ENCODE measurements around the gene DUOXA2.

DNA sequence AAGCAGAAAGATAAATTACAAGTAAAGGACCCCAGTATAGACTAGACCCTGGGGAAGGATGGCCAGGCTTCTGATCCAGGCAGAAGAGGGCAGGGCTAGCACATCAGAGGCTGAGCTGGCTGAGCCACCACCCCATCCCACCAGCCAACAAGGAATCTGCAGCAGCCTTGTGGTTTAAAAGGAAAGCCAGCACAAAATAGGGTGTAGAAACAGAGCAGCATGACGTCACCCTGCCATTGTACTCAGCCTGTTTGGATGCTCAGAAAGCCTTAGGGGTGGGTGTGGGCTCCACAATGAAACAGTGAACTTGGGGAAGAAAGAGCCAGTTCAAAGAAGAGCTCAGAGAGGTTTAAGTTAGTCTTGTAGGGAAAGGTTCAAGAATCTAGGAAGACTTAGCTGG lies 43.8 kb downstream of the DUOXA2 start:
- no peak for TF ChIP-seq POLR2AphosphoS5 (IDR thresholded peaks at IDR 0.05; ENCODE audit: low read depth, low read length)
- TF ChIP-seq, protein P1, sequence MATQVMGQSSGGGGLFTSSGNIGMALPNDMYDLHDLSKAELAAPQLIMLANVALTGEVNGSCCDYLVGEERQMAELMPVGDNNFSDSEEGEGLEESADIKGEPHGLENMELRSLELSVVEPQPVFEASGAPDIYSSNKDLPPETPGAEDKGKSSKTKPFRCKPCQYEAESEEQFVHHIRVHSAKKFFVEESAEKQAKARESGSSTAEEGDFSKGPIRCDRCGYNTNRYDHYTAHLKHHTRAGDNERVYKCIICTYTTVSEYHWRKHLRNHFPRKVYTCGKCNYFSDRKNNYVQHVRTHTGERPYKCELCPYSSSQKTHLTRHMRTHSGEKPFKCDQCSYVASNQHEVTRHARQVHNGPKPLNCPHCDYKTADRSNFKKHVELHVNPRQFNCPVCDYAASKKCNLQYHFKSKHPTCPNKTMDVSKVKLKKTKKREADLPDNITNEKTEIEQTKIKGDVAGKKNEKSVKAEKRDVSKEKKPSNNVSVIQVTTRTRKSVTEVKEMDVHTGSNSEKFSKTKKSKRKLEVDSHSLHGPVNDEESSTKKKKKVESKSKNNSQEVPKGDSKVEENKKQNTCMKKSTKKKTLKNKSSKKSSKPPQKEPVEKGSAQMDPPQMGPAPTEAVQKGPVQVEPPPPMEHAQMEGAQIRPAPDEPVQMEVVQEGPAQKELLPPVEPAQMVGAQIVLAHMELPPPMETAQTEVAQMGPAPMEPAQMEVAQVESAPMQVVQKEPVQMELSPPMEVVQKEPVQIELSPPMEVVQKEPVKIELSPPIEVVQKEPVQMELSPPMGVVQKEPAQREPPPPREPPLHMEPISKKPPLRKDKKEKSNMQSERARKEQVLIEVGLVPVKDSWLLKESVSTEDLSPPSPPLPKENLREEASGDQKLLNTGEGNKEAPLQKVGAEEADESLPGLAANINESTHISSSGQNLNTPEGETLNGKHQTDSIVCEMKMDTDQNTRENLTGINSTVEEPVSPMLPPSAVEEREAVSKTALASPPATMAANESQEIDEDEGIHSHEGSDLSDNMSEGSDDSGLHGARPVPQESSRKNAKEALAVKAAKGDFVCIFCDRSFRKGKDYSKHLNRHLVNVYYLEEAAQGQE (IDR thresholded peaks at IDR 0.05; ENCODE audit: insufficient read depth in 1 of 2, low read depth in 2 of 2, low read length in 2 of 2): no peak
- TF ChIP-seq TAF1 (IDR thresholded peaks at IDR 0.05; ENCODE audit: borderline replicate concordance, insufficient read depth, low read length): no peak
- TF ChIP-seq SIN3A (IDR thresholded peaks at IDR 0.05; ENCODE audit: borderline replicate concordance, insufficient read depth, low read length): no peak

Measured in PFSK-1 (cell line).